Gastroesophageal sphincter (tissue), 4 donors: ENCODE results near the gene CDK14. TPM values are rescaled to one million over a fixed set of nuclear protein-coding genes. Genes with fewer than 3 reads are reported as not detected.

ENCODE experiments used
- ATAC-seq: fragments of 150-250 bp; one replicate; pipeline ENCODE4 v1.9.1; 2016; ENCODE audit warnings: mild to moderate bottlenecking, moderate library complexity
- H3K27ac ChIP-seq, 4 donors: fragments of 200-600 bp; sonication (generic) in 3 of 4; 1 replicate in 3 of 4; 2 replicates in 1 of 4; pipeline ENCODE4 v1.5.1; 2016 to 2019
- H3K27me3 ChIP-seq: fragments of 200-600 bp; sonication (generic); one replicate; pipeline ENCODE4 v1.5.1; 2019
- H3K36me3 ChIP-seq, 2 donors: fragments of 200-600 bp; sonication (generic); one replicate each; pipeline ENCODE4 v1.5.1; 2019; ENCODE audit warnings: control low read depth in 1 of 2
- H3K4me1 ChIP-seq, 3 donors: fragments of 200-600 bp; sonication (generic); 1 replicate in 2 of 3; 2 replicates in 1 of 3; pipeline ENCODE4 v1.5.1; 2016 to 2019; ENCODE audit warnings: control low read depth in 2 of 3
- H3K4me3 ChIP-seq, 2 donors: fragments of 200-600 bp; sonication (generic); one replicate each; pipeline ENCODE4 v1.5.1; 2019; ENCODE audit warnings: mild to moderate bottlenecking in 1 of 2, moderate library complexity in 1 of 2
- H3K9me3 ChIP-seq, 3 donors: fragments of 200-600 bp; sonication (generic); one replicate each; pipeline ENCODE4 v1.5.1; 2017 to 2019; ENCODE audit warnings: control low read depth in 2 of 3
- CTCF ChIP-seq, 4 experiments: fragments of 200-600 bp in 2 of 4; fragments of 450-650 bp in 2 of 4; sonication (generic) in 1 of 4; IDR thresholded peaks; one replicate each; pipeline ENCODE4 v1.5.1; 2017 to 2019; ENCODE audit warnings: antibody characterized with exemption in 4 of 4, mild to moderate bottlenecking in 2 of 4, moderate library complexity in 2 of 4
- EP300 ChIP-seq: sonication (generic); formaldehyde crosslinking; IDR thresholded peaks from one replicate; pipeline ENCODE4 v1.6.1; 2017; ENCODE audit warnings: antibody characterized with exemption, mild to moderate bottlenecking
- POLR2A ChIP-seq, 2 donors: fragments of 450-650 bp; IDR thresholded peaks; one replicate each; pipeline ENCODE4 v1.6.1; 2017; ENCODE audit warnings: antibody characterized with exemption in 2 of 2, mild to moderate bottlenecking in 2 of 2, moderate library complexity in 1 of 2
- POLR2AphosphoS5 ChIP-seq: sonication (generic); formaldehyde crosslinking; IDR thresholded peaks from one replicate; pipeline ENCODE4 v1.6.1; 2017; ENCODE audit warnings: antibody characterized with exemption
- WGBS, 2 donors: methylation state at CpG; one replicate each; pipeline ENCODE4 v1.1.5; 2018; ENCODE audit warnings: low coverage in 1 of 2; 5-methylcytosine and 5-hydroxymethylcytosine counted together
- total RNA-seq, 4 donors: library from RNA; depleted of rRNA; stranded (reverse); fragments of >200 nt; gene quantifications; one replicate each; pipeline ENCODE4 v1.1.0, GENCODE V29; 2016

Gene CDK14
- total RNA-seq, 4 donors from 2014 or later = 14.8 to 28.7 (median 18.4) TPM

DNA sequence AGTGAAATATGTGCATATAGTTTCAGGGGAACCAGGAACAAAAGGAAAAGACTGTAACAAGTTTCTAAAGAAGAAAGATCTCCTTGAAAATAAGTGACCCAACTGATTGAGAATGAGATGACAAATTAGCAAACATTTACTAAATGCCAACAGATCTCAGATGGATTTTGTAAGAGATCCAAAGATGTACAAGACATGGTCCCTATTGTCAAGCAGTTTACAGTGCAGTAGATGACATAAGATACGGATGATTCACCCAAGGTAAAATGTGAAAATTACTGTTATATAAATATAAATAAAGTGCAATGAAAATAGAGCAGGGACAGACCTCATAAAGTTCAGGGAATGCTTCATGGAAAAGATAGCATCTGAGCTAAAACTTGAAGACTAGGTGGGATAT is 546.6 kb downstream of the CDK14 start:
- ATAC-seq = no peak
- TF ChIP-seq EP300 (no peak), CTCF (IDR thresholded peaks at IDR 0.05) (no peak), POLR2A (IDR thresholded peaks at IDR 0.05) (no peak), POLR2AphosphoS5 (no peak)
- Histone ChIP-seq H3K27me3 (no peaks in the 10 kb centered on the region), H3K9me3 (no peaks in the 10 kb centered on the region), H3K27ac (no peak overlapping the region), H3K4me3 (no peak overlapping the region), H3K36me3 (no peaks in the 10 kb centered on the region), H3K4me1 (no peaks in the 10 kb centered on the region)
- 42 to 88% methylated on average over 1 of the region's 1 CpG for WGBS, 2 donors

DNA sequence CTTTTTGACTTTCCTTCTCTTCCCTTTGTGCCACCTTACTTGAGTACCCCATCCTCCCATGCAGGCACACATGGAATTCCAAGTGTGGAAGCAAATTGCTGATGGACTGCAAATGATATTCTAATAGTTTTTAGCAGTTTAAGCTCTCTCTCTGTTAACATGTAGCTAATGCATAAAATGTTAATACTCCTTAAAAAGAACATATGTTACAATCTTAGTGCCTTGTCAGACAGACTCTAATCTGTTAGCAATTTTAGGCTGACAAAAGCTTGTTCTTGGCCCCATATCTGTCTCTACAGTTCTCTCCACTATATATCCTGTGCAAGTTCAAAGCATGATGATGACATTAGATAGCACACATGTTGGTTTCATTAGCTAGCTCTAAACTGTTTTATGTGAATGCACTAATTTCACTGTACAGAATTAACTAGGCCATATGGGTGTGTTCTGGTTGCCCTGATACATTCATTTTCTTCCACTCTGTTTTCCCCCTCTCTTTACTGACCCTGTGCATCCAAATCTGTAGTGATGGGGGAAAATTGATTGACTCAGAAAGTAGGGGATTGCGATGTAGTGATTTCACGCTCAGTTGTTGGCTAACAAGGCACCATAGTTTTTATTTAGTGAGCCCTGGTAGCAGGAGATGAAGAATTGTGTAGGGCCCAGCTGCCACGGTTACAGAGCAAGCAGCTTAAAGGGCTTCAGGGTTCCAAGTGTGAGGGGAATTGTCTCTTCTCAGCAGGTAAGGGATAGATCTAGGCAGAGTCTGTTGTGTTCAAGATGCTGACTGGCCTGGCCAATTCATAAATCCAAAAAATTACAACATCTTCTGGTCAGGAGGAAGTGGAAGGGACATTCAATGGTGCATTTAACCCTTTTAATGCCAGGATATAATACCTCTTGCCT is 553.5 kb downstream of the CDK14 start:
- TF ChIP-seq POLR2A (IDR thresholded peaks at IDR 0.05) (no peak), CTCF (IDR thresholded peaks at IDR 0.05) (no peak), POLR2AphosphoS5 (no peak), EP300 (no peak)
- no peak overlapping the region for H3K4me3 ChIP-seq
- no peaks in the 10 kb centered on the region for H3K36me3 ChIP-seq
- ATAC-seq = no peak
- no peaks in the 10 kb centered on the region for H3K4me1 ChIP-seq
- no peaks in the 10 kb centered on the region for H3K27me3 ChIP-seq
- WGBS, 2 donors = 90 to 94% methylated on average over 2 to 3 of the region's 3 CpGs
- no peak overlapping the region for H3K27ac ChIP-seq
- H3K9me3 ChIP-seq = no peaks in the 10 kb centered on the region

GRCh38 chr7:91151916-91152315 is 555.8 kb downstream of the CDK14 start:
- Histone ChIP-seq H3K27ac (no peak overlapping the region), H3K4me3 (no peak overlapping the region), H3K9me3 (no peaks in the 10 kb centered on the region), H3K36me3 (no peaks in the 10 kb centered on the region), H3K4me1 (no peaks in the 10 kb centered on the region), H3K27me3 (no peaks in the 10 kb centered on the region)
- TF ChIP-seq CTCF (IDR thresholded peaks at IDR 0.05) (no peak), POLR2A (IDR thresholded peaks at IDR 0.05) (no peak), EP300 (no peak), POLR2AphosphoS5 (no peak)
- 71 to 98% methylated on average over 4 of the region's 4 CpGs for WGBS, 2 donors
- no peak for ATAC-seq

GRCh38 chr7:91156316-91157185 is 560.4 kb downstream of the CDK14 start:
- no peak overlapping the region for H3K4me3 ChIP-seq
- H3K27me3 ChIP-seq = no peaks in the 10 kb centered on the region
- no peaks in the 10 kb centered on the region for H3K36me3 ChIP-seq
- H3K27ac ChIP-seq = no peak overlapping the region
- H3K4me1 ChIP-seq = no peaks in the 10 kb centered on the region
- no peaks in the 10 kb centered on the region for H3K9me3 ChIP-seq
- no peak for ATAC-seq
- no peak for TF ChIP-seq EP300
- TF ChIP-seq CTCF (IDR thresholded peaks at IDR 0.05) = no peak
- no peak for TF ChIP-seq POLR2A (IDR thresholded peaks at IDR 0.05)
- no peak for TF ChIP-seq POLR2AphosphoS5
- WGBS, 2 donors = 75 to 92% methylated on average over 10 of the region's 10 CpGs
